ENCODE measurements around the gene BDH2.

DNA sequence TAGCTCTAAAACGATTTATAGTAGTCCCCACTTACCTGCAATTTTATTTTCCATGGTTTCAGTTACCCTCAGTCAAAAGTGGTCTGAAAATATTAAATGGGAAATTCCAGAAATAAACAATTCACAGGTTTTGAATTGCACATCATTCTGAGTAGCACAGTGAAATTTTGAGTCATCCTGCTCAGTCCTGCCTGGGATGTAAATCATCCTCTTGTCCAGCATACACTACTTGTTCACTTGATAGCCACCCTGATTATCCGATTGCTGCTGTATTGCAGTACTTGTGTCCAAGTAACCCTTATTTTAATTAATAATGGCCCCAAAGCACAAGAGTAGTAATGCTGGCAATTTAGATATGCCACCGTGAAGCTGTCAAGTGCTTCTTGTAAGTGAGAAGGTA, 23.5 kb upstream of the BDH2 start:
- TF ChIP-seq, protein P1, sequence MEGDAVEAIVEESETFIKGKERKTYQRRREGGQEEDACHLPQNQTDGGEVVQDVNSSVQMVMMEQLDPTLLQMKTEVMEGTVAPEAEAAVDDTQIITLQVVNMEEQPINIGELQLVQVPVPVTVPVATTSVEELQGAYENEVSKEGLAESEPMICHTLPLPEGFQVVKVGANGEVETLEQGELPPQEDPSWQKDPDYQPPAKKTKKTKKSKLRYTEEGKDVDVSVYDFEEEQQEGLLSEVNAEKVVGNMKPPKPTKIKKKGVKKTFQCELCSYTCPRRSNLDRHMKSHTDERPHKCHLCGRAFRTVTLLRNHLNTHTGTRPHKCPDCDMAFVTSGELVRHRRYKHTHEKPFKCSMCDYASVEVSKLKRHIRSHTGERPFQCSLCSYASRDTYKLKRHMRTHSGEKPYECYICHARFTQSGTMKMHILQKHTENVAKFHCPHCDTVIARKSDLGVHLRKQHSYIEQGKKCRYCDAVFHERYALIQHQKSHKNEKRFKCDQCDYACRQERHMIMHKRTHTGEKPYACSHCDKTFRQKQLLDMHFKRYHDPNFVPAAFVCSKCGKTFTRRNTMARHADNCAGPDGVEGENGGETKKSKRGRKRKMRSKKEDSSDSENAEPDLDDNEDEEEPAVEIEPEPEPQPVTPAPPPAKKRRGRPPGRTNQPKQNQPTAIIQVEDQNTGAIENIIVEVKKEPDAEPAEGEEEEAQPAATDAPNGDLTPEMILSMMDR (conservative IDR thresholded peaks at IDR 0.05; ENCODE audit: low read depth, low read length), result no peak
- no peak for TF ChIP-seq EZH2phosphoT487 (IDR thresholded peaks at IDR 0.05; ENCODE audit: borderline replicate concordance, low read length)
- no peak for TF ChIP-seq EZH2 (IDR thresholded peaks at IDR 0.05; ENCODE audit: low read length, unreplicated experiment)
